ENCODE results near the gene GLRX5. TPM values are rescaled to one million over a fixed set of nuclear protein-coding genes. Genes with fewer than 3 reads are reported as not detected.

The GLRX5 gene
- total and polyA plus RNA-seq, 2 donors: 28.9 to 39.4 TPM

GRCh38 chr14:95538801-95539509 lies 4.1 kb downstream of the GLRX5 start:
- no peaks in the 10 kb centered on the region for H3K4me1 ChIP-seq (ENCODE audit: insufficient read depth)
- DNase-seq (ENCODE audit: extremely low spot score): no peak
- no peak overlapping the region for H3K27ac ChIP-seq (ENCODE audit: low read depth)
- WGBS: 92% methylated on average over 14 of the region's 14 CpGs
- no peak overlapping the region for H3K4me3 ChIP-seq (ENCODE audit: low read depth, low read length)
- H3K36me3 ChIP-seq (ENCODE audit: insufficient read depth): no peaks in the 10 kb centered on the region

DNA sequence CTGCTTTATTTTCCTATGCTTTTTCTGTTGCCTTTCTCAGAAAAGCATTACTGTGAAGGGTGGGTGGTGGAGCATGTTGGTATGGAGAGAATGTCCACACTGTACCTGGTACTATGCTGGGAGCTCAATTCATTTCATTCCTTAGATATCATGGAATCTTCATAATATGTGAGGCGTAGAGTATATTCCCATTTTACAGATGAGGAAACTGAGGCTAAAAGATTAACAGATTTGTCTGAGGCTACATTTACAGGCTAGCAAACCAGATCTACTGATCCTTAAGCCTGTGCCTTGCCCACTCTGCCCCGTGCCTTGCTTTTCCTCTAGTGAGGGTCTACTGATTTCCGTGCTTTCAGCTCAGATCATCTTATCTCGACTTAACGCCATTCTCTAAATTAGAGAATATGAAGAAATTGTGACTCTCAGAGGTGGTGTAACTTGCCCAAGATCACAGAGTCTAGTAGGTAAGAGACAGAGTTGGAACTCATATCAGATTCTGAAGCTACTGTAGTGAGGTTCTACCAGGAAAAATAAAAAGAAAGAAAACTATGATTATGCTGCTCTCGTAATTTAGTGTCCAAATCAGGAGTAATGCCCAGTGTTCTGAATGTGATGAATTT lies 5.5 kb downstream of the GLRX5 start:
- WGBS: 89% methylated on average over 6 of the region's 6 CpGs
- DNase-seq (ENCODE audit: extremely low spot score): no peak
- Histone ChIP-seq H3K27ac (ENCODE audit: low read depth) (no peak overlapping the region), H3K4me3 (ENCODE audit: low read depth, low read length) (no peak overlapping the region), H3K36me3 (ENCODE audit: insufficient read depth) (no peaks in the 10 kb centered on the region), H3K4me1 (ENCODE audit: insufficient read depth) (no peaks in the 10 kb centered on the region)

DNA sequence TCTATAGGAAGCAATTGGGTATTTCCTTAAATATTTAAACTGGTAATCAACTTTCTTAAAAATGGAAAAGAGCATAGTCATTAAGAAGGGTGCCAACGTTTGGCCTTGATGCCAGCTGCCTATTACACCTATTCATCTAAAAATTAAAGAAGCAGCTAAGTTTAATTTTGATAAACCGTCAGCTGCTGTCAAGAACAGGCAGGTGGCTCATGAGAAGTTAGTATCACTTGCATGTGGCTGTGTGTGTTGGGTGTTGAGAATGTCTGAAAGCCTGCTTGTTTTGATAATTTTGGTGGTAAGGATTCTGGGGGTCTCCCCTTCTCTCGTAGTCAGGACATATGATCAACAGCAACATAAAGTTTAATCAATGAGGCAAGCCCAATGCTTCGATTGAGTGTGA lies 6.5 kb downstream of the GLRX5 start:
- DNase-seq (ENCODE audit: extremely low spot score): no peak
- Histone ChIP-seq H3K36me3 (ENCODE audit: insufficient read depth) (no peaks in the 10 kb centered on the region), H3K4me3 (ENCODE audit: low read depth, low read length) (no peak overlapping the region), H3K27ac (ENCODE audit: low read depth) (no peak overlapping the region), H3K4me1 (ENCODE audit: insufficient read depth) (no peaks in the 10 kb centered on the region)
- WGBS: 86% methylated on average over 4 of the region's 4 CpGs

- Histone ChIP-seq H3K36me3 (ENCODE audit: insufficient read depth) (no peaks in the 10 kb centered on the region), H3K27ac (ENCODE audit: low read depth) (no peak overlapping the region), H3K4me3 (ENCODE audit: low read depth, low read length) (no peak overlapping the region), H3K4me1 (ENCODE audit: insufficient read depth) (no peaks in the 10 kb centered on the region)
- WGBS: 77% methylated on average over 8 of the region's 8 CpGs
- DNase-seq (ENCODE audit: extremely low spot score): no peak
Measured at GRCh38 chr14:95541932-95542930, 7.4 kb downstream of the GLRX5 start.

- WGBS: 95% methylated on average over 5 of the region's 5 CpGs
- no peaks in the 10 kb centered on the region for H3K36me3 ChIP-seq (ENCODE audit: insufficient read depth)
- no peak overlapping the region for H3K27ac ChIP-seq (ENCODE audit: low read depth)
- H3K4me1 ChIP-seq (ENCODE audit: insufficient read depth): no peaks in the 10 kb centered on the region
- no peak overlapping the region for H3K4me3 ChIP-seq (ENCODE audit: low read depth, low read length)
- no peak for DNase-seq (ENCODE audit: extremely low spot score)
Measured at GRCh38 chr14:95543021-95543420, 8.2 kb downstream of the GLRX5 start.

- no peak for DNase-seq (ENCODE audit: extremely low spot score)
- Histone ChIP-seq H3K27ac (ENCODE audit: low read depth) (no peak overlapping the region), H3K4me3 (ENCODE audit: low read depth, low read length) (no peak overlapping the region), H3K4me1 (ENCODE audit: insufficient read depth) (no peaks in the 10 kb centered on the region), H3K36me3 (ENCODE audit: insufficient read depth) (no peaks in the 10 kb centered on the region)
- WGBS: 76% methylated on average over 8 of the region's 8 CpGs
Measured at GRCh38 chr14:95544588-95544987, 9.7 kb downstream of the GLRX5 start.

DNA sequence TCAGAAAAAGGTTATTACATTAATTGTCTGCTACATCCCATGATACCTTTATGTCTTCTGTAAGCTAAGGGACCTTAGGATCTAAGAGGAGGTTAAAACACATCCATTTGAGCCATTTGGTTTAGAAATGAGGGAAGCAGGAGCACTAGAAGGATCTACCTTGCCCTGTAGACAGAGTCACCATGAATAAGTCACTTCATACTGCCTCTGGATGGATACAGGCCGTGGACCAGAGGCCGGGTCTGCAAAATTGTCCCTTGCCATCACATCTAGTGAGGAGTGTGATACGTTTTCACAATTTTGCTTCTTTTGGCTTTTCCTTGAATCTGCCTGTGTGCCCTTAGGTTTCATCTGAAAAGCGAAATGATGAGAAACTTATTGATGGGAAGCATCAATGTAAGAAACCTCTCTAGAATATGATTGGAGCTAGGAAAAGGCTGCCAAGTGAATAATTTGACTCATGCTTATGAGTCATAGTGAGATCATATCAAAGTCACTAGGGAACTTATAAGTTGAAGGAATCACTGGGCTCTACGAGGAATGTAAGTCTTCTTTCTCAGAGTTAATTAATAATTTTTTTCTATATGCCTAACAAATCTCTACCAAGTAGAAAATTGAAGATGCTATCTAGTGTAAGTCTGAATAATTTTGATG lies 10.8 kb downstream of the GLRX5 start:
- H3K4me3 ChIP-seq (ENCODE audit: low read depth, low read length): no peak overlapping the region
- H3K4me1 ChIP-seq (ENCODE audit: insufficient read depth): no peaks in the 10 kb centered on the region
- no peak for DNase-seq (ENCODE audit: extremely low spot score)
- H3K36me3 ChIP-seq (ENCODE audit: insufficient read depth): no peaks in the 10 kb centered on the region
- 84% methylated on average over 5 of the region's 5 CpGs for WGBS
- H3K27ac ChIP-seq (ENCODE audit: low read depth): no peak overlapping the region

DNA sequence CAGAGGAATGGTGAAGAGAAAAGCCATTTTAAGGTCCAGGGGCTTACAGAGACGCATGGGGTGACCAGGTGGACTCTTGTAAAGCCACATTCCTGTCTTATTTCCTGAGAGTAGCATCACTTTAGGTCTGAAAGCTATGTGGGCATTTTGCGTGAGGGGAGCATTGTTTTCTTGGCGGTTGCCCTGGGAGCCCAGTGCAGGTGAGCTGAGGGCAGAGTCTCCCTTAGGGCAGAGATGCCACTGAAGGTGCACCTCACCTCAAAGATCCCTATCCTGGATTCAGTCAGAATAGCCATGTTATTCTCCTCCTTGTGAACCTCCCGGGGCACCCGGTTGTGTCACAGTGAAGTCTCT lies 12.4 kb downstream of the GLRX5 start:
- H3K4me1 ChIP-seq (ENCODE audit: insufficient read depth): no peaks in the 10 kb centered on the region
- H3K27ac ChIP-seq (ENCODE audit: low read depth): no peak overlapping the region
- DNase-seq (ENCODE audit: extremely low spot score): no peak
- H3K36me3 ChIP-seq (ENCODE audit: insufficient read depth): no peaks in the 10 kb centered on the region
- no peak overlapping the region for H3K4me3 ChIP-seq (ENCODE audit: low read depth, low read length)
- WGBS: 81% methylated on average over 5 of the region's 5 CpGs

DNA sequence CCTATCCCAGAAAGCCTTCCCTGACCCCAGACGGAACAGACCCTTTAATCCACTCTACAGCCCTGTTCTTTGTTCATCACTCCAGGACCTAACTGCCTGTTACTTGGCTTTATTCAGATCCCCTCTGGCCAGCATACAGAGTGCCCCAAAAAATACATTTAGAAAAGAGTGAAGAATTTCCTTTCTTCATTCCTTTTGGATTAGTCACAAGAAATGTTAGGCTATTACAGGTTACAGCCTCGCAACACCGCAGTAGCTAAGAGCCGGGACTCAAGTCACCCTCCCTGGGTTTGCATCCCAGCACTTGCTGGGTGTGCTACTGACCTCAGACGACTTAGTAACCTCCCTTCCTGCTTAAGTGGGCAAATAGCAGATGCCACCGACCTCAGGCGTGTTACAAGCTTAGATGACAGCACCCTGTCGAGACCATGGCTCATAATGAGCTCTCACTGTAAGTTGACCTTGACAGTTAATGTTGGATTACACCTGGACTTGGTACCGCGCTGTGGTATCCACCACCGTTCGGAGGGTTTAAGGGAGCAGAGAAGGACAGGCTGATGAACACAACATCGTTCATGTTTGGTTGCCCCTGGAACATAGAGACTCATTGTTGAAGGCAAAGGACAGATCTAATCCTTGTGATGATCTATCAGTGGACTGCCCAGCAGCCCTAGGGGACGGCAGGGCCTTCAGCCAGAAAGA lies 12.9 kb downstream of the GLRX5 start:
- no peaks in the 10 kb centered on the region for H3K36me3 ChIP-seq (ENCODE audit: insufficient read depth)
- H3K4me3 ChIP-seq (ENCODE audit: low read depth, low read length): no peak overlapping the region
- H3K27ac ChIP-seq (ENCODE audit: low read depth): no peak overlapping the region
- WGBS: 76% methylated on average over 14 of the region's 14 CpGs
- no peaks in the 10 kb centered on the region for H3K4me1 ChIP-seq (ENCODE audit: insufficient read depth)
- DNase-seq (ENCODE audit: extremely low spot score): no peak

DNA sequence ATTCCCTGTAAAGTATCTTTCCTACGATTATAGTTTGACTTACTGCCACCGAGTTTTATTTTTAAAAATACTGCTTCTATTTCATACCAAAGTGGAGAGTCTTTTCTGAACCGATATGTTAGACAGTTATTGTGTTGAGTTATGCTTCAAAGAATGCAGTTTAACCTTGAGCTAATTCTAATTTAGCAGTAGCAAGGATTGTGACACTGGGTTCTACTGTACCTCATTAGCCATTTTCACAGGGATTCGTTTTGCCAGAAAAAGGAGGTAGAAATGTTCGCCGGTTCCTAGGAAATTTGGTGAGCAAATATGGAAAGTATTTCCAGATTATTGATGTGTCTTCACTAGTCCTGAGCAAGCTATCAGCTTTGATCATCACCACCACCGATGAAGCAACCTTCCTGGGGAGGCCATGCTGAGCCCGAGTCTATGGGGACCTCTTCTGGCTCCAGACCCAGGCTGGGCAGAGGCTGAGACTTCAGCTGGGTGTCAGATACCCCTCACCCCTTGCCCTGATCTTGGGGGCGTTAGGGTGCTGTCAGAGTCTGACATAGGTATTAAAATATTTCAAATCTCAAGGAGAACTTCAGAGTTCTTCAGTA lies 13.6 kb downstream of the GLRX5 start:
- no peak for DNase-seq (ENCODE audit: extremely low spot score)
- H3K27ac ChIP-seq (ENCODE audit: low read depth): no peak overlapping the region
- 83% methylated on average over 9 of the region's 9 CpGs for WGBS
- H3K4me3 ChIP-seq (ENCODE audit: low read depth, low read length): no peak overlapping the region
- H3K36me3 ChIP-seq (ENCODE audit: insufficient read depth): no peaks in the 10 kb centered on the region
- no peaks in the 10 kb centered on the region for H3K4me1 ChIP-seq (ENCODE audit: insufficient read depth)

GRCh38 chr14:95549656-95550585 lies 15.1 kb downstream of the GLRX5 start:
- H3K4me3 ChIP-seq (ENCODE audit: low read depth, low read length): no peak overlapping the region
- 65% methylated on average over 16 of the region's 16 CpGs for WGBS
- no peak for DNase-seq (ENCODE audit: extremely low spot score)
- H3K36me3 ChIP-seq (ENCODE audit: insufficient read depth): no peaks in the 10 kb centered on the region
- H3K27ac ChIP-seq (ENCODE audit: low read depth): no peak overlapping the region
- no peaks in the 10 kb centered on the region for H3K4me1 ChIP-seq (ENCODE audit: insufficient read depth)

DNA sequence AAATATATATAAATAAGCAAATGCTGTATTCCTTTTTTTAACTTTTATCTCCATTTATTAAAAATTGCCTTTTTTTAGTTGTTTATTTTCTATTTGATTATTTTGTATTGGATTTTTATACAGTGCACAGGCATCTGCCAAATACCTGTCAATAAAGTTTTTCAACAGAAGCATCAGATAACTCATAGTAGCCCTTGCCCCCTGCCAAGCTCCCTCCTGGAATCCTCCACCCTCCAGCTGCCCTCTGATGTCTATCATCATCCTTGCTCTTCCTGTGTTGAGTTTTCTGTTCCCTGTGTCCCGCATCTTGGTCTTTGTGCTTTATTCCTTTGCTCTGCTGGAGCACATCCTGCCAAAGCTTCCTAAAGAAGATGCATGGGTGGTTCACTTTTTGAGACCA lies 16.6 kb downstream of the GLRX5 start:
- 98% methylated on average over 1 of the region's 1 CpG for WGBS
- no peaks in the 10 kb centered on the region for H3K4me1 ChIP-seq (ENCODE audit: insufficient read depth)

More for the DNA sequence above, 16.6 kb downstream of the GLRX5 start:
- no peak for DNase-seq (ENCODE audit: extremely low spot score)
- Histone ChIP-seq H3K36me3 (ENCODE audit: insufficient read depth) (no peaks in the 10 kb centered on the region), H3K27ac (ENCODE audit: low read depth) (no peak overlapping the region), H3K4me3 (ENCODE audit: low read depth, low read length) (no peak overlapping the region)
